ENCODE results near the gene THBS4. TPM values are rescaled to one million over a fixed set of nuclear protein-coding genes. Genes with fewer than 3 reads are reported as not detected.

Gene THBS4
- total RNA-seq, 1 donor from 2014 or later: 0.98 TPM

- intact Hi-C loops (cut with DNase I): no loop called here
- no peaks in the 10 kb centered on the region for H3K27me3 ChIP-seq
- no peaks in the 10 kb centered on the region for H3K9me3 ChIP-seq
- H3K4me3 ChIP-seq: no peak overlapping the region
- no peaks in the 10 kb centered on the region for H3K36me3 ChIP-seq
- no peaks in the 10 kb centered on the region for H3K4me1 ChIP-seq
- DNase-seq (ENCODE audit: extremely low spot score in 2 of 2): no peak
- TF ChIP-seq POLR2AphosphoS5 (IDR thresholded peaks at IDR 0.05; ENCODE audit: insufficient read depth in 1 of 2, low read depth in 1 of 2) (no peak), CTCF (IDR thresholded peaks at IDR 0.05) (no peak), POLR2A (IDR thresholded peaks at IDR 0.05) (no peak)
- no peak overlapping the region for H3K27ac ChIP-seq
Measured at GRCh38 chr5:80041527-80041926, 6.4 kb downstream of the THBS4 start.

- Histone ChIP-seq H3K27me3 (no peaks in the 10 kb centered on the region), H3K4me3 (no peak overlapping the region), H3K4me1 (no peaks in the 10 kb centered on the region), H3K36me3 (no peaks in the 10 kb centered on the region), H3K27ac (no peak overlapping the region), H3K9me3 (no peaks in the 10 kb centered on the region)
- DNase-seq (ENCODE audit: extremely low spot score in 2 of 2): no peak
- TF ChIP-seq POLR2AphosphoS5 (IDR thresholded peaks at IDR 0.05; ENCODE audit: insufficient read depth in 1 of 2, low read depth in 1 of 2) (no peak), CTCF (IDR thresholded peaks at IDR 0.05) (no peak)
- intact Hi-C loops (cut with DNase I): no loop called here
Measured at GRCh38 chr5:80042330-80042729, 7.2 kb downstream of the THBS4 start.

- Histone ChIP-seq H3K4me3 (no peak overlapping the region), H3K4me1 (no peaks in the 10 kb centered on the region), H3K27ac (no peak overlapping the region), H3K9me3 (no peaks in the 10 kb centered on the region), H3K36me3 (no peaks in the 10 kb centered on the region), H3K27me3 (no peaks in the 10 kb centered on the region)
- intact Hi-C loops (cut with DNase I): no loop called here
- DNase-seq (ENCODE audit: extremely low spot score in 2 of 2): no peak
- TF ChIP-seq CTCF (IDR thresholded peaks at IDR 0.05): no peak
- no peak for TF ChIP-seq POLR2A (IDR thresholded peaks at IDR 0.05)
- TF ChIP-seq POLR2AphosphoS5 (IDR thresholded peaks at IDR 0.05; ENCODE audit: insufficient read depth in 1 of 2, low read depth in 1 of 2): no peak
Measured at GRCh38 chr5:80043187-80043586, 8.0 kb downstream of the THBS4 start.

GRCh38 chr5:80048084-80048780 lies 13.1 kb downstream of the THBS4 start:
- Histone ChIP-seq H3K4me3 (no peak overlapping the region), H3K9me3 (no peaks in the 10 kb centered on the region), H3K27me3 (no peaks in the 10 kb centered on the region), H3K27ac (no peak overlapping the region), H3K4me1 (no peaks in the 10 kb centered on the region), H3K36me3 (no peaks in the 10 kb centered on the region)
- intact Hi-C loops (cut with DNase I): no loop called here
- no peak for TF ChIP-seq CTCF (IDR thresholded peaks at IDR 0.05)
- no peak for TF ChIP-seq POLR2A (IDR thresholded peaks at IDR 0.05)
- TF ChIP-seq POLR2AphosphoS5 (IDR thresholded peaks at IDR 0.05; ENCODE audit: insufficient read depth in 1 of 2, low read depth in 1 of 2): no peak
- no peak for DNase-seq (ENCODE audit: extremely low spot score in 2 of 2)

- intact Hi-C loops (cut with DNase I): no loop called here
- TF ChIP-seq POLR2A (IDR thresholded peaks at IDR 0.05) (no peak), POLR2AphosphoS5 (IDR thresholded peaks at IDR 0.05; ENCODE audit: insufficient read depth in 1 of 2, low read depth in 1 of 2) (no peak), CTCF (IDR thresholded peaks at IDR 0.05) (no peak)
- Histone ChIP-seq H3K4me3 (no peak overlapping the region), H3K27me3 (no peaks in the 10 kb centered on the region), H3K4me1 (no peaks in the 10 kb centered on the region), H3K27ac (no peak overlapping the region), H3K9me3 (no peaks in the 10 kb centered on the region), H3K36me3 (no peaks in the 10 kb centered on the region)
- DNase-seq (ENCODE audit: extremely low spot score in 2 of 2): no peak
Measured at GRCh38 chr5:80052464-80052863, 17.3 kb downstream of the THBS4 start.
